ENCODE data around the gene KDSR. TPM values are rescaled to one million over a fixed set of nuclear protein-coding genes. Genes with fewer than 3 reads are reported as not detected.

KDSR gene
- polyA plus RNA-seq, 2 of the 4 experiments (the other 2 are of a cell fraction) = 13.6 to 21.2 TPM

DNA sequence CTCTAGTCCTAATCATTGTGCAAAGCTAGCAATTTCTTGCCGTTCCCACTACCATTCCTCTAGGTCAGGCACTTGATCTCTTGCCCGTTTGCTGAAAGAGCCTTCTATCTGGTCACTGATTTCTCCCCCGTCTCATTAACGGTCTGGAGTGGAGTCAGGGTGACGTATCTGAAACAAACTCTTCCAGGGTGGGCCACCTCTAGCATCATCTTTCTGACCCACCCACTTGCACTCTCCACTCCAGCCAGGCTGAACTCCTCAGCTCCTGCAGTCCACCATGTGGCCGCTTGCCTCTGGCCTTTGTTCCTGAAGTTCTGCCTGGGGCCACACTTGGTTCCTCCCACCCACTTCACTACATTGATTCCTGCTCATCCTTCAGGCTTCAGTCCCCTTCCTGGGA, 60.8 kb downstream of the KDSR start:
- Histone ChIP-seq H3K4me2 (no peak overlapping the region), H3K9me3 (no peaks in the 10 kb centered on the region), H3K27ac (no peak overlapping the region), H3K4me1 (no peaks in the 10 kb centered on the region), H3K4me3 (no peak overlapping the region)
- ChIA-PET CTCF (interaction anchor here (1.7 kb wide), 1 partner anchor 17 kb away, joined by 10 read pairs; no protein-coding TSS in a partner anchor), POLR2A (interaction anchor here (1.0 kb wide), 1 partner anchor 86 kb away, joined by 3 read pairs; no protein-coding TSS in a partner anchor)
- TF ChIP-seq, protein P1, sequence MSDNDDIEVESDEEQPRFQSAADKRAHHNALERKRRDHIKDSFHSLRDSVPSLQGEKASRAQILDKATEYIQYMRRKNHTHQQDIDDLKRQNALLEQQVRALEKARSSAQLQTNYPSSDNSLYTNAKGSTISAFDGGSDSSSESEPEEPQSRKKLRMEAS (IDR thresholded peaks at IDR 0.05) = no peak
- TF ChIP-seq, protein P2, sequence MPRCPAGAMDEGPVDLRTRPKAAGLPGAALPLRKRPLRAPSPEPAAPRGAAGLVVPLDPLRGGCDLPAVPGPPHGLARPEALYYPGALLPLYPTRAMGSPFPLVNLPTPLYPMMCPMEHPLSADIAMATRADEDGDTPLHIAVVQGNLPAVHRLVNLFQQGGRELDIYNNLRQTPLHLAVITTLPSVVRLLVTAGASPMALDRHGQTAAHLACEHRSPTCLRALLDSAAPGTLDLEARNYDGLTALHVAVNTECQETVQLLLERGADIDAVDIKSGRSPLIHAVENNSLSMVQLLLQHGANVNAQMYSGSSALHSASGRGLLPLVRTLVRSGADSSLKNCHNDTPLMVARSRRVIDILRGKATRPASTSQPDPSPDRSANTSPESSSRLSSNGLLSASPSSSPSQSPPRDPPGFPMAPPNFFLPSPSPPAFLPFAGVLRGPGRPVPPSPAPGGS (IDR thresholded peaks at IDR 0.05) = no peak
- TF ChIP-seq, protein P3, sequence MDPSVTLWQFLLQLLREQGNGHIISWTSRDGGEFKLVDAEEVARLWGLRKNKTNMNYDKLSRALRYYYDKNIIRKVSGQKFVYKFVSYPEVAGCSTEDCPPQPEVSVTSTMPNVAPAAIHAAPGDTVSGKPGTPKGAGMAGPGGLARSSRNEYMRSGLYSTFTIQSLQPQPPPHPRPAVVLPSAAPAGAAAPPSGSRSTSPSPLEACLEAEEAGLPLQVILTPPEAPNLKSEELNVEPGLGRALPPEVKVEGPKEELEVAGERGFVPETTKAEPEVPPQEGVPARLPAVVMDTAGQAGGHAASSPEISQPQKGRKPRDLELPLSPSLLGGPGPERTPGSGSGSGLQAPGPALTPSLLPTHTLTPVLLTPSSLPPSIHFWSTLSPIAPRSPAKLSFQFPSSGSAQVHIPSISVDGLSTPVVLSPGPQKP (IDR thresholded peaks at IDR 0.05; ENCODE audit: low read depth, low read length) = no peak
- no peak for TF ChIP-seq HDAC2 (IDR thresholded peaks at IDR 0.05)
- no peak for TF ChIP-seq FOXS1 (CRISPR knock-in tag; IDR thresholded peaks at IDR 0.05)
- no peak for TF ChIP-seq TFCP2L1 (CRISPR knock-in tag; IDR thresholded peaks at IDR 0.05)
- TF ChIP-seq, protein P4, sequence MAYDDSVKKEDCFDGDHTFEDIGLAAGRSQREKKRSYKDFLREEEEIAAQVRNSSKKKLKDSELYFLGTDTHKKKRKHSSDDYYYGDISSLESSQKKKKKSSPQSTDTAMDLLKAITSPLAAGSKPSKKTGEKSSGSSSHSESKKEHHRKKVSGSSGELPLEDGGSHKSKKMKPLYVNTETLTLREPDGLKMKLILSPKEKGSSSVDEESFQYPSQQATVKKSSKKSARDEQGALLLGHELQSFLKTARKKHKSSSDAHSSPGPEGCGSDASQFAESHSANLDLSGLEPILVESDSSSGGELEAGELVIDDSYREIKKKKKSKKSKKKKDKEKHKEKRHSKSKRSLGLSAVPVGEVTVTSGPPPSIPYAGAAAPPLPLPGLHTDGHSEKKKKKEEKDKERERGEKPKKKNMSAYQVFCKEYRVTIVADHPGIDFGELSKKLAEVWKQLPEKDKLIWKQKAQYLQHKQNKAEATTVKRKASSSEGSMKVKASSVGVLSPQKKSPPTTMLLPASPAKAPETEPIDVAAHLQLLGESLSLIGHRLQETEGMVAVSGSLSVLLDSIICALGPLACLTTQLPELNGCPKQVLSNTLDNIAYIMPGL (CRISPR knock-in tag; IDR thresholded peaks at IDR 0.05; ENCODE audit: borderline replicate concordance) = no peak
- TF ChIP-seq, protein P5, sequence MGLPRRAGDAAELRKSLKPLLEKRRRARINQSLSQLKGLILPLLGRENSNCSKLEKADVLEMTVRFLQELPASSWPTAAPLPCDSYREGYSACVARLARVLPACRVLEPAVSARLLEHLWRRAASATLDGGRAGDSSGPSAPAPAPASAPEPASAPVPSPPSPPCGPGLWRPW (IDR thresholded peaks at IDR 0.05) = no peak
- TF ChIP-seq POLR2AphosphoS2 (conservative IDR thresholded peaks at IDR 0.05; ENCODE audit: low read length) = no peak
- TF ChIP-seq PHF8 (IDR thresholded peaks at IDR 0.05; ENCODE audit: borderline replicate concordance, low read depth) = no peak
- TF ChIP-seq ZFP36 (IDR thresholded peaks at IDR 0.05; ENCODE audit: borderline replicate concordance, partially characterized antibody) = no peak
- TF ChIP-seq NFE2L2 (conservative IDR thresholded peaks at IDR 0.05; ENCODE audit: low read length) = no peak
- no peak for TF ChIP-seq FOSB (CRISPR knock-in tag; IDR thresholded peaks at IDR 0.05)
- no peak for TF ChIP-seq ZNF302 (CRISPR knock-in tag; IDR thresholded peaks at IDR 0.05)
- no peak for TF ChIP-seq CEBPB (IDR thresholded peaks at IDR 0.05)
- no peak for TF ChIP-seq GATA3 (IDR thresholded peaks at IDR 0.05; ENCODE audit: borderline replicate concordance)
- TF ChIP-seq SREBF2 (IDR thresholded peaks at IDR 0.05) = no peak
- TF ChIP-seq HOXB5 (CRISPR knock-in tag; IDR thresholded peaks at IDR 0.05) = no peak
- FAIRE-seq = no peak
- DNase-seq (ENCODE audit: low read depth in 1 of 2, low spot score in 1 of 2) = no peak
- WGBS (ENCODE audit: missing lambda C conversion rate) = 58% methylated on average over 6 of the region's 6 CpGs
- ATAC-seq = no peak

DNA sequence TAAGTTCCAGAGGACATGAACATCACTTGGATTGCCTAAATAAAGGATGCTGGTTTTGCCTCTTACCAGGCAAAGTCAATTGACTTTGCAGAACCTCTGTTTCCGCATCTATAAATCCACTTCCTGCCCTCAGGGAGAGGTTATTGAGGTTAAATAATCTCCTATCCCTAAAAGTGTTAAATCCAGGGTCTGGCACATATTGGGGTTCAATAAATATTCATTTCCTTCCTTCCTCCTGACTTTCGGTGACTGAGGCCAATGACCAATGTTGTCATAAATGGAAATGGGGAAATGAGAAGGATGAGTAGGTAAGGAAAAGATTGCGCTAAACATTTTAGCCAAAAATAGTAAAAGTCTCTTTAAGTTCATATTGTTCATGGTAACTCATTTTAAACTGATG, 63.5 kb downstream of the KDSR start:
- 86% methylated on average over 3 of the region's 3 CpGs for WGBS (ENCODE audit: missing lambda C conversion rate)
- DNase-seq (ENCODE audit: low read depth in 1 of 2, low spot score in 1 of 2) = no peak
- no peak for ATAC-seq
- Histone ChIP-seq H3K9me3 (no peaks in the 10 kb centered on the region), H3K27ac (no peak overlapping the region), H3K4me2 (no peak overlapping the region), H3K4me3 (no peak overlapping the region), H3K4me1 (no peaks in the 10 kb centered on the region)
- CTCF ChIA-PET = no interaction called here
- TF ChIP-seq SREBF2 (IDR thresholded peaks at IDR 0.05) = no peak
- no peak for TF ChIP-seq PHF8 (IDR thresholded peaks at IDR 0.05; ENCODE audit: borderline replicate concordance, low read depth)
- TF ChIP-seq, protein P6, sequence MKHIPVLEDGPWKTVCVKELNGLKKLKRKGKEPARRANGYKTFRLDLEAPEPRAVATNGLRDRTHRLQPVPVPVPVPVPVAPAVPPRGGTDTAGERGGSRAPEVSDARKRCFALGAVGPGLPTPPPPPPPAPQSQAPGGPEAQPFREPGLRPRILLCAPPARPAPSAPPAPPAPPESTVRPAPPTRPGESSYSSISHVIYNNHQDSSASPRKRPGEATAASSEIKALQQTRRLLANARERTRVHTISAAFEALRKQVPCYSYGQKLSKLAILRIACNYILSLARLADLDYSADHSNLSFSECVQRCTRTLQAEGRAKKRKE (CRISPR knock-in tag; IDR thresholded peaks at IDR 0.05; ENCODE audit: low read depth) = no peak
- TF ChIP-seq HOXA7 (CRISPR knock-in tag; IDR thresholded peaks at IDR 0.05) = no peak
- TF ChIP-seq ZNF302 (CRISPR knock-in tag; IDR thresholded peaks at IDR 0.05) = no peak
- TF ChIP-seq JUN (IDR thresholded peaks at IDR 0.05) = no peak
- no peak for FAIRE-seq
- POLR2A ChIA-PET = no interaction called here

Data from A549 (cell line).